K562 (cell line): ENCODE results near the gene HOXA5. TPM values are rescaled to one million over a fixed set of nuclear protein-coding genes. Genes with fewer than 3 reads are reported as not detected.

ENCODE experiments used
- ATAC-seq: fragments of 200-7000 bp; cut with Tn5 transposase; 3 replicates; pipeline ENCODE4 v1.9.1; 2020; ENCODE audit warnings: moderate library complexity
- BruUV-seq: library from RNA; stranded (reverse); fragments of 400-500 nt; replicated peaks from 2 replicates; lab custom pipeline; 2021; lab: Mats Ljungman, UMichigan
- CTCF ChIA-PET: fragments of 300-600 bp; formaldehyde crosslinking; extraction: SDS; loops from one replicate; lab custom pipeline; 2021; ENCODE audit warnings: low intra/inter-chr PET ratio; lab: Yijun Ruan, JAX
- POLR2A ChIA-PET: fragments of 300-600, 350-650 bp; sonication (Branson Sonifier 250); formaldehyde crosslinking; extraction: SDS; loops from one replicate; lab custom pipeline; 2021; ENCODE audit warnings: antibody characterized with exemption, inconsistent platforms; lab: Yijun Ruan, JAX
- DNase-seq, 4 experiments: peaks; one replicate each; pipeline versions ENCODE4 v3.0.0 to v3.0.0-alpha.2; 2011 to 2018; ENCODE audit warnings: low spot score in 3 of 4, mixed read lengths in 3 of 4; ENCODE audit errors: extremely low read depth in 1 of 4
- FAIRE-seq: peaks from 2 replicates; lab custom pipeline; 2011; peaks lifted over from hg19 to GRCh38; lab: Jason Lieb, UNC
- H2AFZ ChIP-seq: 2 replicates; pipeline ENCODE4 v1.6.0; 2011; ENCODE audit warnings: low read depth, low read length, control low read depth, inconsistent platforms
- H3K27ac ChIP-seq: fragments of 200-600 bp; 3 replicates; pipeline ENCODE4 v1.8.0; 2011; ENCODE audit warnings: low read depth, mild to moderate bottlenecking, control low read depth, inconsistent platforms, low read length, moderate library complexity, mixed read lengths; ENCODE audit errors: extremely low read depth
- H3K27me3 ChIP-seq, 2 experiments: fragments of 300-600 bp in 1 of 2; 2 replicates in 1 of 2; 3 replicates in 1 of 2; pipeline versions ENCODE4 v1.6.0 to v1.8.0; 2011; ENCODE audit warnings: inconsistent platforms in 2 of 2, low read length in 2 of 2, mild to moderate bottlenecking in 1 of 2, mixed read lengths in 1 of 2, moderate library complexity in 1 of 2; ENCODE audit not compliant: control insufficient read depth in 2 of 2, insufficient read depth in 2 of 2
- H3K36me3 ChIP-seq: fragments of 300-600 bp; 3 replicates; pipeline ENCODE4 v1.8.0; 2011; ENCODE audit warnings: mild to moderate bottlenecking, low read length, inconsistent platforms; ENCODE audit not compliant: control insufficient read depth, insufficient read depth
- H3K4me1 ChIP-seq, 2 experiments: fragments of 200-600 bp in 1 of 2; replicated peaks in 1 of 2; 2 replicates in 1 of 2; 3 replicates in 1 of 2; pipeline versions ENCODE4 v1.5.1 to v1.8.0; 2011; ENCODE audit warnings: inconsistent platforms in 2 of 2, low read length in 2 of 2, mild to moderate bottlenecking in 1 of 2, mixed read lengths in 1 of 2, moderate library complexity in 1 of 2; ENCODE audit not compliant: control insufficient read depth in 2 of 2, insufficient read depth in 2 of 2
- H3K4me2 ChIP-seq: 2 replicates; pipeline ENCODE4 v1.6.1; 2011; ENCODE audit warnings: low read length, control low read depth, inconsistent platforms, mixed read lengths; ENCODE audit not compliant: insufficient read depth
- H3K4me3 ChIP-seq: fragments of 200-600 bp; sonication (generic), shearing (Covaris generic); 2 replicates; pipeline ENCODE4 v1.5.1; 2016; ENCODE audit warnings: control low read depth, inconsistent platforms
- H3K79me2 ChIP-seq: fragments of 200-600 bp; 3 replicates; pipeline ENCODE4 v1.8.0; 2011; ENCODE audit warnings: low read length, inconsistent platforms; ENCODE audit not compliant: control insufficient read depth, insufficient read depth
- H3K9ac ChIP-seq, 2 experiments: 2 replicates each; pipeline versions ENCODE4 v1.6.0 to v1.6.1; 2011; ENCODE audit warnings: low read depth in 2 of 2, low read length in 2 of 2, control low read depth in 1 of 2, inconsistent platforms in 1 of 2, mild to moderate bottlenecking in 1 of 2, mixed read lengths in 1 of 2; ENCODE audit not compliant: insufficient read depth in 1 of 2
- H3K9me1 ChIP-seq: one replicate; pipeline ENCODE4 v1.6.0; 2011; ENCODE audit warnings: inconsistent platforms, mild to moderate bottlenecking, low read length, moderate library complexity; ENCODE audit not compliant: control insufficient read depth, insufficient read depth
- H3K9me3 ChIP-seq: replicated peaks from 2 replicates; pipeline ENCODE4 v1.5.1; 2011; ENCODE audit warnings: low read depth, low read length, inconsistent platforms; ENCODE audit not compliant: control insufficient read depth, insufficient read depth
- H4K20me1 ChIP-seq: replicated peaks from 2 replicates; pipeline ENCODE4 v1.6.1; 2011; ENCODE audit warnings: low read length, inconsistent platforms, mixed read lengths; ENCODE audit not compliant: control insufficient read depth, insufficient read depth
- BMI1 ChIP-seq: fragments of 150-350 bp; IDR thresholded peaks from 2 replicates; pipeline ENCODE4 v1.6.1; 2014; ENCODE audit warnings: low read length
- BRF1 ChIP-seq: IDR thresholded peaks from 3 replicates; pipeline ENCODE4 v1.6.1; 2011; ENCODE audit warnings: borderline replicate concordance, mild to moderate bottlenecking; ENCODE audit not compliant: insufficient read length; ENCODE audit errors: extremely low read depth
- CREBBP ChIP-seq: IDR thresholded peaks from one replicate; pipeline ENCODE4 v1.6.1; 2012; ENCODE audit warnings: low read depth, mild to moderate bottlenecking, control low read depth, inconsistent platforms, low read length
- E2F3 ChIP-seq: fragments of 250-450 bp; sonication (Bioruptor Pico); IDR thresholded peaks from 2 replicates; pipeline ENCODE4 v1.4.0; 2020; ENCODE audit warnings: mild to moderate bottlenecking
- ETV1 ChIP-seq: fragments of 450-650 bp; conservative IDR thresholded peaks from 2 replicates; pipeline ENCODE4 v1.6.1; 2016; ENCODE audit warnings: missing genetic modification characterization, control low read depth, low read depth, missing compliant biosample characterization
- FOXA1 ChIP-seq: fragments of 450-650 bp; IDR thresholded peaks from 2 replicates; pipeline ENCODE4 v1.6.1; 2016; ENCODE audit warnings: mild to moderate bottlenecking, borderline replicate concordance
- GATAD2B ChIP-seq: fragments of 450-650 bp; IDR thresholded peaks from 2 replicates; pipeline ENCODE4 v1.6.1; 2017; ENCODE audit warnings: mild to moderate bottlenecking, borderline replicate concordance
- HMGN3 ChIP-seq: IDR thresholded peaks from 2 replicates; pipeline ENCODE4 v1.6.1; 2011; ENCODE audit warnings: borderline replicate concordance, low read depth, mild to moderate bottlenecking, mixed read lengths, low read length; ENCODE audit not compliant: insufficient read length; ENCODE audit errors: extremely low read depth
- NR2F6 ChIP-seq: fragments of 450-650 bp; formaldehyde crosslinking; IDR thresholded peaks from 2 replicates; pipeline ENCODE4 v1.4.0; 2020; ENCODE audit warnings: mild to moderate bottlenecking
- PATZ1 ChIP-seq: fragments of 250-450 bp; sonication (Bioruptor Pico); IDR thresholded peaks from 2 replicates; pipeline ENCODE4 v1.5.0; 2020; ENCODE audit warnings: mild to moderate bottlenecking, borderline replicate concordance
- PCBP2 ChIP-seq: fragments of 200-400 bp; formaldehyde crosslinking; IDR thresholded peaks from 2 replicates; pipeline ENCODE4 v1.6.1; 2018; ENCODE audit warnings: low read length, low read depth, mild to moderate bottlenecking, moderate library complexity; ENCODE audit not compliant: poor library complexity, severe bottlenecking
- POU5F1 ChIP-seq: fragments of 150-350 bp; IDR thresholded peaks from 2 replicates; pipeline ENCODE4 v1.6.1; 2014; ENCODE audit warnings: borderline replicate concordance, low read length, low read depth, mild to moderate bottlenecking; ENCODE audit not compliant: partially characterized antibody
- U2AF1 ChIP-seq: fragments of 200-400 bp; formaldehyde crosslinking; optimal IDR thresholded peaks from 2 replicates; pipeline ENCODE3; 2017; ENCODE audit warnings: mild to moderate bottlenecking, low read depth, low read length, moderate library complexity
- ZNF589 ChIP-seq: fragments of 200-800 bp; sonication (Bioruptor generic); IDR thresholded peaks from 2 replicates; pipeline ENCODE4 v1.6.1; 2016; ENCODE audit warnings: low read depth, missing genetic modification characterization, missing compliant biosample characterization
- ZSCAN32 ChIP-seq: fragments of 450-650 bp; formaldehyde crosslinking; IDR thresholded peaks from 2 replicates; pipeline ENCODE4 v1.4.0; 2020; ENCODE audit warnings: mild to moderate bottlenecking, moderate library complexity
- WGBS: fragments of 100-300 bp; shearing (Covaris generic); methylation state at CpG from one replicate; pipeline ENCODE4 v1.1.6; 2016; ENCODE audit warnings: low coverage, mixed read lengths; ENCODE audit not compliant: insufficient coverage; ENCODE audit errors: missing lambda C conversion rate; 5-methylcytosine and 5-hydroxymethylcytosine counted together
- in situ Hi-C: fragments of 300-500 bp; cut with MboI; formaldehyde crosslinking; loops from 4 replicates; pipeline ENCODE4 v1.15.0; 2018; ENCODE audit warnings: inconsistent platforms, mixed read lengths
- intact Hi-C: fragments of 100-400 bp; cut with micrococcal nuclease; formaldehyde crosslinking; loops from 2 replicates; pipeline ENCODE4 v1.14.2; 2022
- polyA plus RNA-seq, 8 experiments: library from polyadenylated mRNA; depleted of rRNA in 4 of 8; stranded (reverse) in 5 of 8; unstranded in 3 of 8; fragments of >200 nt; fragmentation: Nextera tagmentation in 2 of 8; fragmentation: Illumina TruSeq in 1 of 8; extraction: Ambion mirVana in 2 of 8; extraction: Trizol in 1 of 8; gene quantifications; 2 replicates each; pipeline versions ENCODE4 v1.2.1 to v1.2.3, GENCODE V29; 2011 to 2014; ENCODE audit warnings: inconsistent platforms in 1 of 8, missing spikeins in 1 of 8
- total RNA-seq, 7 experiments: library from RNA; depleted of rRNA in 6 of 7; stranded (reverse); fragments of >200 nt in 6 of 7; fragmentation: Illumina TruSeq in 2 of 7; extraction: Trizol in 2 of 7; gene quantifications; 2 replicates each; pipeline versions ENCODE4 v1.2.1 to v1.2.3, GENCODE V29; 2011 to 2021; ENCODE audit warnings: low replicate concordance in 1 of 7

HOXA5 gene
- total and polyA plus RNA-seq, 9 of the 15 experiments (the other 6 are each of a cell fraction or from before 2014, with no cell fraction given), result 0.13 TPM; not detected in 8

- Histone ChIP-seq H3K27ac (no peak overlapping the region), H3K27me3 (peaks cover 33 to 60% of the 10 kb centered on the region in 2 experiments), H4K20me1 (no peaks in the 10 kb centered on the region), H3K4me3 (no peak overlapping the region), H3K9ac (no peak overlapping the region), H3K36me3 (no peaks in the 10 kb centered on the region), H2AFZ (no peak overlapping the region), H3K9me1 (no peaks in the 10 kb centered on the region), H3K79me2 (no peaks in the 10 kb centered on the region), H3K4me1 (peaks cover 6 to 7% of the 10 kb centered on the region in 2 experiments; a peak in 2 of 5 replicates), H3K9me3 (no peaks in the 10 kb centered on the region), H3K4me2 (no peak overlapping the region)
- FAIRE-seq (no peak), ATAC-seq (no peak), DNase-seq (no peak)
- 22% methylated on average over 1 of the region's 1 CpG for WGBS
- in situ Hi-C loops (no loop called here), intact Hi-C loops (no loop called here)
- CTCF ChIA-PET, result no interaction called here
- TF ChIP-seq NR2F6 (CRISPR knock-in tag) (no peak), ZNF589 (CRISPR knock-in tag) (no peak), E2F3 (CRISPR knock-in tag) (no peak), FOXA1 (no peak), U2AF1 (no peak), ZSCAN32 (CRISPR knock-in tag) (no peak)
- POLR2A ChIA-PET, result no interaction called here
- BruUV-seq, result no TSS peak
Observed at GRCh38 chr7:27138472-27138871, 5.0 kb downstream of the HOXA5 start.

DNA sequence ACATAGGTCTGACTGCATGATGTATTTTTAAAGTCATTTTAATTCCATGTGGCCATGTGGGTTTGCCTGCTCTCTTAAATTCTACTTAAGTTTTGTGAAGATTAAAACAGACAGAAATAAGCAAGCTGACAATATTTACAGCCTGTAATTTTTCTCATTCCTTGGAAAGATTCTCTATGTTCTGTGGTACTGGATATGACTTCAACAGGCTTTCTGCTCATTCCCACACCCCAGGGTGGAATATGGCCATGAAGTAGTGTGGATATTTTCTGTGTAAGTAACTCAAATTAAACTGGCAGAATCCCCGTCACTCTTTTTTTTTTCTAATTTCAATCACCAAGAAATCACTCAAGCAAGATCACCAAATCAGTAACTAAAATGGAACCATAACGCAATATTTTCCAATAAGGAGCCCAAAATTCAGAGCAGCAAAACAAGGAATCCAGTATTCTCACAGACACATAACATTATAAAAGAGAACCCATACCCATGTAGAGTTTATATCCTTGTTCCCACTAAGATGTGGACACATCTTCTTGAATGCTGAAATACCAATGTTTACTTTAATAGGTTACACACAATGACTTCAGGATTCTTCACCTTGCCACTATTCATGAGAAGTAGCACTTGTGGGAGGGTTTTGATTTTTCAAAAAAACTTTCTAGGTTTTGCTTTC, 5.7 kb downstream of the HOXA5 start:
- H3K4me1 ChIP-seq, result peaks cover 6 to 7% of the 10 kb centered on the region in 2 experiments; a peak in 2 of 5 replicates
- ChIA-PET CTCF (no interaction called here), POLR2A (no interaction called here)
- no peak overlapping the region for H3K4me2 ChIP-seq
- H3K36me3 ChIP-seq, result no peaks in the 10 kb centered on the region
- ATAC-seq (no peak), FAIRE-seq (no peak), DNase-seq (no peak)
- H3K9me1 ChIP-seq, result no peaks in the 10 kb centered on the region
- in situ Hi-C loops, result no loop called here
- no peaks in the 10 kb centered on the region for H3K9me3 ChIP-seq
- no peaks in the 10 kb centered on the region for H4K20me1 ChIP-seq
- no peak overlapping the region for H3K27ac ChIP-seq
- no peaks in the 10 kb centered on the region for H3K79me2 ChIP-seq
- 0% methylated on average over 2 of the region's 2 CpGs for WGBS
- intact Hi-C loops, result no loop called here
- no peak overlapping the region for H3K4me3 ChIP-seq
- H2AFZ ChIP-seq, result no peak overlapping the region
- no TSS peak for BruUV-seq
- H3K27me3 ChIP-seq, result peaks cover 38 to 54% of the 10 kb centered on the region in 2 experiments
- H3K9ac ChIP-seq, result no peak overlapping the region
- no peak for TF ChIP-seq POU5F1
- TF ChIP-seq HMGN3, result no peak
- no peak for TF ChIP-seq BMI1
- TF ChIP-seq PCBP2, result no peak
- no peak for TF ChIP-seq BRF1
- no peak for TF ChIP-seq ETV1 (tag)
- no peak for TF ChIP-seq PATZ1
- no peak for TF ChIP-seq CREBBP
- TF ChIP-seq GATAD2B, result no peak
